OCI-LY7 (cell line): ENCODE measurements around the gene MATK. TPM values are rescaled to one million over a fixed set of nuclear protein-coding genes. Genes with fewer than 3 reads are reported as not detected.

ENCODE experiments used
- BruUV-seq: library from RNA; stranded (reverse); fragments of 400-500 nt; replicated peaks from 2 replicates; lab custom pipeline; 2021; lab: Mats Ljungman, UMichigan
- CTCF ChIA-PET: fragments of 300-600 bp; sonication (Branson Sonifier 250); formaldehyde crosslinking; loops from one replicate; lab custom pipeline; 2022; ENCODE audit warnings: antibody characterized with exemption; ENCODE audit not compliant: unreplicated experiment; lab: Charles Lee
- POLR2A ChIA-PET: fragments of 300-600 bp; sonication (Branson Sonifier 250); formaldehyde crosslinking; loops from one replicate; lab custom pipeline; 2022; ENCODE audit warnings: antibody characterized with exemption; lab: Charles Lee
- DNase-seq: peaks from one replicate; pipeline ENCODE4 v3.0.0-alpha.2; 2015; ENCODE audit warnings: low spot score
- H2AFZ ChIP-seq: fragments of 200-600 bp; sonication (generic), shearing (Covaris generic); 2 replicates; pipeline ENCODE4 v1.6.1; 2014; ENCODE audit warnings: mild to moderate bottlenecking, antibody characterized with exemption, low read length, moderate library complexity
- H3K27ac ChIP-seq: fragments of 200-600 bp; sonication (generic); 2 replicates; pipeline ENCODE4 v1.5.1; 2014; ENCODE audit warnings: mixed run types, low read depth, mild to moderate bottlenecking, moderate library complexity, low read length, inconsistent platforms; ENCODE audit not compliant: poor library complexity, severe bottlenecking
- H3K36me3 ChIP-seq: fragments of 200-600 bp; sonication (generic); 2 replicates; pipeline ENCODE4 v1.6.1; 2014; ENCODE audit warnings: mild to moderate bottlenecking, antibody characterized with exemption, low read length, moderate library complexity, mixed read lengths; ENCODE audit not compliant: insufficient read depth
- H3K4me1 ChIP-seq: fragments of 200-600 bp; sonication (generic); 2 replicates; pipeline ENCODE4 v1.5.1; 2014; ENCODE audit warnings: mild to moderate bottlenecking, low read length; ENCODE audit not compliant: insufficient read depth, poor library complexity, severe bottlenecking
- H3K4me2 ChIP-seq: fragments of 200-600 bp; sonication (generic); 2 replicates; pipeline ENCODE4 v1.6.1; 2014; ENCODE audit warnings: mild to moderate bottlenecking, low read length
- H3K4me3 ChIP-seq: fragments of 200-600 bp; sonication (generic); 2 replicates; pipeline ENCODE4 v1.5.1; 2014; ENCODE audit warnings: mild to moderate bottlenecking, low read depth, low read length; ENCODE audit not compliant: poor library complexity, severe bottlenecking
- H3K79me2 ChIP-seq: fragments of 200-600 bp; sonication (generic); 2 replicates; pipeline ENCODE4 v1.6.1; 2016; ENCODE audit warnings: low read depth, mild to moderate bottlenecking, low read length, moderate library complexity, mixed read lengths; ENCODE audit not compliant: insufficient read depth
- H3K9me2 ChIP-seq: fragments of 200-600 bp; sonication (generic); 2 replicates; pipeline ENCODE4 v1.6.1; 2016; ENCODE audit warnings: mild to moderate bottlenecking, low read length, mixed read lengths; ENCODE audit not compliant: insufficient read depth
- H3K9me3 ChIP-seq: fragments of 200-600 bp; sonication (generic); 2 replicates; pipeline ENCODE4 v1.6.1; 2014; ENCODE audit warnings: mild to moderate bottlenecking, mixed run types, low read length, mixed read lengths
- H4K20me1 ChIP-seq: fragments of 200-600 bp; sonication (generic); 2 replicates; pipeline ENCODE4 v1.6.1; 2014; ENCODE audit warnings: mild to moderate bottlenecking, antibody characterized with exemption, low read length, moderate library complexity, mixed read lengths; ENCODE audit not compliant: insufficient read depth
- CTCF ChIP-seq: fragments of 200-600 bp; sonication (generic); conservative IDR thresholded peaks from 2 replicates; pipeline ENCODE4 v1.5.1; 2014; ENCODE audit warnings: mild to moderate bottlenecking, antibody characterized with exemption, low read length, moderate library complexity, mixed read lengths
- EZH2phosphoT487 ChIP-seq: fragments of 200-600 bp; sonication (generic); IDR thresholded peaks from 2 replicates; pipeline ENCODE4 v1.6.1; 2018; ENCODE audit warnings: low read depth, borderline replicate concordance, mild to moderate bottlenecking, mixed run types, antibody characterized with exemption, low read length, moderate library complexity, mixed read lengths
- intact Hi-C: fragments of 100-400 bp; cut with micrococcal nuclease; formaldehyde crosslinking; loops from one replicate; pipeline ENCODE4 v1.10.0; 2022; ENCODE audit not compliant: unreplicated experiment
- total RNA-seq, 2 experiments: library from RNA; depleted of rRNA in 1 of 2; stranded (reverse); fragments of >200 nt in 1 of 2; shearing (Covaris generic) in 1 of 2; gene quantifications; 2 replicates each; pipeline ENCODE4 v1.2.3, GENCODE V29; 2014 to 2022

The MATK gene
- total RNA-seq, 2 experiments from 2014 or later, result not detected

- H4K20me1 ChIP-seq, result no peaks in the 10 kb centered on the region
- H3K4me3 ChIP-seq, result no peak overlapping the region
- H3K4me2 ChIP-seq, result no peak overlapping the region
- H3K4me1 ChIP-seq, result no peaks in the 10 kb centered on the region
- CTCF ChIA-PET, result no interaction called here
- DNase-seq, result no peak
- intact Hi-C loops, result no loop called here
- H3K79me2 ChIP-seq, result no peaks in the 10 kb centered on the region
- BruUV-seq, result no TSS peak
- H3K9me2 ChIP-seq, result no peaks in the 10 kb centered on the region
- H3K27ac ChIP-seq, result no peak overlapping the region
- no peak for TF ChIP-seq EZH2phosphoT487
- no peak for TF ChIP-seq CTCF
- H3K9me3 ChIP-seq, result no peaks in the 10 kb centered on the region
- H3K36me3 ChIP-seq, result no peaks in the 10 kb centered on the region
- POLR2A ChIA-PET, result no interaction called here
- H2AFZ ChIP-seq, result no peak overlapping the region
Measured at GRCh38 chr19:3734310-3734600, 51.9 kb downstream of the MATK start.

GRCh38 chr19:3733549-3734309 lies 52.5 kb downstream of the MATK start:
- ChIA-PET POLR2A (no interaction called here), CTCF (no interaction called here)
- no peak for DNase-seq
- no TSS peak for BruUV-seq
- H4K20me1 ChIP-seq, result no peaks in the 10 kb centered on the region
- H3K9me3 ChIP-seq, result no peaks in the 10 kb centered on the region
- H3K9me2 ChIP-seq, result no peaks in the 10 kb centered on the region
- no peaks in the 10 kb centered on the region for H3K79me2 ChIP-seq
- TF ChIP-seq CTCF, result no peak
- no peak for TF ChIP-seq EZH2phosphoT487
- H3K36me3 ChIP-seq, result no peaks in the 10 kb centered on the region
- no peak overlapping the region for H2AFZ ChIP-seq
- no peak overlapping the region for H3K27ac ChIP-seq
- no peak overlapping the region for H3K4me3 ChIP-seq
- no peaks in the 10 kb centered on the region for H3K4me1 ChIP-seq
- intact Hi-C loops, result no loop called here
- no peak overlapping the region for H3K4me2 ChIP-seq

GRCh38 chr19:3732108-3732507 lies 54.1 kb downstream of the MATK start:
- intact Hi-C loops, result no loop called here
- CTCF ChIA-PET, result no interaction called here
- Histone ChIP-seq H3K4me2 (no peak overlapping the region), H4K20me1 (no peaks in the 10 kb centered on the region), H3K4me1 (no peaks in the 10 kb centered on the region), H3K9me3 (no peaks in the 10 kb centered on the region), H3K27ac (no peak overlapping the region), H3K36me3 (no peaks in the 10 kb centered on the region), H3K9me2 (no peaks in the 10 kb centered on the region), H3K79me2 (no peaks in the 10 kb centered on the region), H3K4me3 (no peak overlapping the region), H2AFZ (no peak overlapping the region)
- DNase-seq, result no peak
- 0 out of 2 replicates have a peak, but pooled peaks have one; percentile 27 for TF ChIP-seq CTCF
- TF ChIP-seq EZH2phosphoT487, result no peak
- POLR2A ChIA-PET, result interaction anchor here (0.6 kb wide), 1 partner anchor 156 kb away, joined by 3 read pairs; no protein-coding TSS in a partner anchor
- BruUV-seq, result no TSS peak
